GM18499 (cell line): ENCODE results near the gene FCAR.
"Not testable (repeated sequence)": the region's sequence is repeated elsewhere in the genome, so short reads cannot be mapped to it uniquely, and the experiment has no call there.

ENCODE experiments used
- ATAC-seq: cut with Tn5 transposase; IDR thresholded peaks from one replicate; pipeline ENCODE4 v1.9.1; 2021; ENCODE audit warnings: moderate number of reproducible peaks; ENCODE audit not compliant: insufficient read depth, unreplicated experiment

The FCAR gene

DNA sequence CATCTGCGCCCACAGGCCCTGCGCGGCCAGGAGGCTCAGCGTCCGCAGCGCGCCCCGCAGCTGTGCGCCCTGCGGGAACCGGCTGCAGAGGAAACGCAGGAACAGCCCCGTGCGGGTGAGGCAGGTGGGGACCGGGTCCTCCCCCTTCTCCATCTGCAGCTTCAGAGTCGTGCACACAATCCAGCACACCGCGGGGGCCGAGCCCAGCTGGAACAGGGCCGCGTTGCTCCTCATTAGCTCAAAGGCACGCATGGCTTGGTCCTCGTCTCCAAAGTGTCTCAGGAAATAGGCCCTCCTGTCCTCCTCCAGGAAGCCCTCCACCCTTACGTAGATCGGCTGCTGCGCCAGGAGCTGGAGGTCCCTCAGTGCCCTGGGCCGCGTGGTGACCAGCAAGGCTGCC lies 65.5 kb downstream of the FCAR start:
- ATAC-seq: not testable (repeated sequence)
